ENCODE measurements around the gene NAV3.

Gene NAV3

DNA sequence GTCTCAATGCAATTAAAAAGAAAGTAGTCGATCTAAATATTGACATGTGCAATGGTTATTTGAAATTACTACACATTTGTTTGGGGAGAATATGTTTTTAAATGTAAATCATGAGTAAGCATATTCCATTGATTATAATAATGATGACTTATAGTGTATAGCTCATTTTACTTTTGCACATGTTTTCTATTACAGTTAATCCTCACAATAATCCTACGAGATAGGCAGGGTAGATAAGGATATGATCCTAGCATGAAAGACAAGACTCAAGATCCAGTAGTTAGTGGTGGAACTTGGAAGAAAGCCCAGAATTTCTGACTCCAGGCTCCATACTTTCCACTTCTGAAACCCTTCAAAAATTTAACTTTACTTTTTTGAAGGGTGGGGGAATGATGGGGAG, 94.0 kb downstream of the NAV3 start:
- TF ChIP-seq YY1 (IDR thresholded peaks at IDR 0.05; ENCODE audit: insufficient read depth, insufficient read length) (no peak), SUZ12 (IDR thresholded peaks at IDR 0.05; ENCODE audit: extremely low read depth, insufficient read depth, insufficient read length) (no peak), ZNF274 (IDR thresholded peaks at IDR 0.05; ENCODE audit: low read depth, low read length) (no peak)
- Histone ChIP-seq H3K4me1 (ENCODE audit: insufficient read depth, insufficient read length) (no peaks in the 10 kb centered on the region), H3K27me3 (ENCODE audit: insufficient read depth, insufficient read length) (no peaks in the 10 kb centered on the region), H3K9me3 (ENCODE audit: insufficient read depth, low read length) (no peaks in the 10 kb centered on the region), H3K36me3 (ENCODE audit: insufficient read depth, insufficient read length, low read length) (no peaks in the 10 kb centered on the region), H3K9ac (ENCODE audit: insufficient read length, low read depth) (no peak overlapping the region), H3K4me3 (ENCODE audit: insufficient read length, low read depth) (no peak overlapping the region)
- DNase-seq (ENCODE audit: low read depth, low spot score), result no peak

DNA sequence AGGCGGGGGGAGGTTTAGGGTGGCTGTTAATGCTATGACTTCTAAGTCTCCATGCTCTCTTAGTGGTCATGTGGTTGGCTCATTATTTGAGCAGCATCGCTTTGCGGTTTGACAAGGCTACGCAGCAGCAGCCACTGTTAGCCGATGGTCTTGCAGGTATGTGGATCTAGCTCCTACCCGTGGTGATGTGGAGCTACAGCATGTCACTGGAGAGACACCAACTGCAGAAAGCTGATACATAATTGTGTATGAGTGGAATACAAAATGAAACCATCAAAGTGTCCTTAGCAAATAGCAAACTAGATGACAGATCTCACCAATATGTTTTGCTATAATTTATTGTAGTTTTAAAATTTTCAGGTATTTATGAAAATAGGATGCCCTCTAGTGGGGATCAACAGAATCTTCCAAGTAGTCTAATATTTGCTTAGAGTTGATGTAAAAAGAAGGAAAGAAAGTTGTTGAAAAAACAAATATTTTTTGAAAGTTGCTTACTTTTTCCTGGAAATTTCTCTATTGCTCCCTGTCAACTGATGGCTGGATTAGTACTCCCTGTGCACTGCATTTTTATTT, 94.9 kb downstream of the NAV3 start:
- peak; percentile 77 for DNase-seq (ENCODE audit: low read depth, low spot score)
- no peaks in the 10 kb centered on the region for H3K27me3 ChIP-seq (ENCODE audit: insufficient read depth, insufficient read length)
- H3K4me1 ChIP-seq (ENCODE audit: insufficient read depth, insufficient read length), result no peaks in the 10 kb centered on the region
- no peaks in the 10 kb centered on the region for H3K9me3 ChIP-seq (ENCODE audit: insufficient read depth, low read length)
- TF ChIP-seq SUZ12 (IDR thresholded peaks at IDR 0.05; ENCODE audit: extremely low read depth, insufficient read depth, insufficient read length) (no peak), YY1 (IDR thresholded peaks at IDR 0.05; ENCODE audit: insufficient read depth, insufficient read length) (no peak), ZNF274 (IDR thresholded peaks at IDR 0.05; ENCODE audit: low read depth, low read length) (no peak)
- no peak overlapping the region for H3K9ac ChIP-seq (ENCODE audit: insufficient read length, low read depth)
- no peak overlapping the region for H3K4me3 ChIP-seq (ENCODE audit: insufficient read length, low read depth)
- no peaks in the 10 kb centered on the region for H3K36me3 ChIP-seq (ENCODE audit: insufficient read depth, insufficient read length, low read length)

DNA sequence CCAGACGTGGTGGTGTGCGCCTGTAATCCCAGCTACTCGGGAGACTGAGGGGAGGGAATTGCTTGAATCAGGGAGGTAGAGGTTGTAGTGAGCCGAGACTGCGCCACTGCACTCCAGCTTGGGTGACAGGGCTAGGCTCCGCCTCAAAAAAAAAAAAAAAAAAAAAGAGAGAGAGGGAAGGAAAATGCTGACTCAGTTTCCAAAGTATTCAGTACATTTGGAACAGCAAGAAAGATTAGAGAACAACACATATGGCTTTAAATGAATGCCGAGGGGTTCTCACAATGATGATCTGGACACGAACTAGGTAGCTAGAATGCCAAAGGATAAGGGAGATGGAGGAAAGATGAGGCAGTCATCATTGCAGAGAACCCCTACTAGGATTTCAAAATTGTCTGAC, 97.4 kb downstream of the NAV3 start:
- H3K4me1 ChIP-seq (ENCODE audit: insufficient read depth, insufficient read length), result no peaks in the 10 kb centered on the region
- H3K9me3 ChIP-seq (ENCODE audit: insufficient read depth, low read length), result no peaks in the 10 kb centered on the region
- H3K36me3 ChIP-seq (ENCODE audit: insufficient read depth, insufficient read length, low read length), result no peaks in the 10 kb centered on the region
- no peak overlapping the region for H3K4me3 ChIP-seq (ENCODE audit: insufficient read length, low read depth)
- TF ChIP-seq YY1 (IDR thresholded peaks at IDR 0.05; ENCODE audit: insufficient read depth, insufficient read length), result no peak
- TF ChIP-seq ZNF274 (IDR thresholded peaks at IDR 0.05; ENCODE audit: low read depth, low read length), result no peak
- no peak for TF ChIP-seq SUZ12 (IDR thresholded peaks at IDR 0.05; ENCODE audit: extremely low read depth, insufficient read depth, insufficient read length)
- DNase-seq (ENCODE audit: low read depth, low spot score), result no peak
- no peaks in the 10 kb centered on the region for H3K27me3 ChIP-seq (ENCODE audit: insufficient read depth, insufficient read length)
- no peak overlapping the region for H3K9ac ChIP-seq (ENCODE audit: insufficient read length, low read depth)

DNA sequence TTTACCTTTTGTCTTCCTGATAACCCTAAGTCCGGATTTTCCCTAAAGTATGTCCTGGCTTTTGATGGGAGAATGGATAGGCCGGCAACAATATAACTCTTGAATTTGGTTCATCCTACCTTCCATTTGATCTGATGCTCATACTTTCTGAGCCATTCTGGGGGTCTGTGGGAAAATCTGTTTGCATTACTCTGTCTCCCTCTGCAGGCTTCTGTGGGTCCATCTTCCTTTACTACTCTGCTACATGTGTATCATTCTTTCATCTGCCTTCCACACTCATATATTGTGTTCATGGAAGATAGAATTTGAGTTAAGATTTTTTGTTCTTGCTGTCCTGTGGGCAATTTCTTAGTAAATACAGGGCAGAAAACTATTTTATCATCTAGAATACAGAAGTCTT, 101.5 kb downstream of the NAV3 start:
- no peaks in the 10 kb centered on the region for H3K36me3 ChIP-seq (ENCODE audit: insufficient read depth, insufficient read length, low read length)
- no peaks in the 10 kb centered on the region for H3K9me3 ChIP-seq (ENCODE audit: insufficient read depth, low read length)
- TF ChIP-seq YY1 (IDR thresholded peaks at IDR 0.05; ENCODE audit: insufficient read depth, insufficient read length) (no peak), ZNF274 (IDR thresholded peaks at IDR 0.05; ENCODE audit: low read depth, low read length) (no peak), SUZ12 (IDR thresholded peaks at IDR 0.05; ENCODE audit: extremely low read depth, insufficient read depth, insufficient read length) (no peak)
- H3K27me3 ChIP-seq (ENCODE audit: insufficient read depth, insufficient read length), result no peaks in the 10 kb centered on the region
- no peaks in the 10 kb centered on the region for H3K4me1 ChIP-seq (ENCODE audit: insufficient read depth, insufficient read length)
- H3K9ac ChIP-seq (ENCODE audit: insufficient read length, low read depth), result no peak overlapping the region
- no peak for DNase-seq (ENCODE audit: low read depth, low spot score)
- H3K4me3 ChIP-seq (ENCODE audit: insufficient read length, low read depth), result no peak overlapping the region

DNA sequence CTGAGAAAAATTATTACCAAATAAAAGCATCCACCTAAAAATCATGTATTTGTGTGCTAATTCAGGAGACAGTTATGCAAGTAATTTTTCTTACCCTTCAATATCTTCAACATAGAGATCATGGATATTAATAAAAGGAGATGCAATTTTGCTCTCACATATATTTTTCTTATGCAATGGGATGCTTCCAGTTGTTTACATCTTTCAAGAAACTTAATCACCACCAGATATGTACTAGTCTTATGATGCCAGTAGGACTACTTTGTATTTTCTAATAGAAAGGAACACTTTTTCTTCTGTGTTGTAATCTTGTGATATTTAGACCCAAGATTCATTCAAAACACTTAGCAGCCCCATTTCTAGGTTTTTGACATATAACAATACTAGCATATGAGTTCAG, 107.6 kb downstream of the NAV3 start:
- DNase-seq (ENCODE audit: low read depth, low spot score), result no peak
- no peaks in the 10 kb centered on the region for H3K36me3 ChIP-seq (ENCODE audit: insufficient read depth, insufficient read length, low read length)
- no peak overlapping the region for H3K9ac ChIP-seq (ENCODE audit: insufficient read length, low read depth)
- no peaks in the 10 kb centered on the region for H3K9me3 ChIP-seq (ENCODE audit: insufficient read depth, low read length)
- TF ChIP-seq ZNF274 (IDR thresholded peaks at IDR 0.05; ENCODE audit: low read depth, low read length) (no peak), SUZ12 (IDR thresholded peaks at IDR 0.05; ENCODE audit: extremely low read depth, insufficient read depth, insufficient read length) (no peak), YY1 (IDR thresholded peaks at IDR 0.05; ENCODE audit: insufficient read depth, insufficient read length) (no peak)
- no peak overlapping the region for H3K4me3 ChIP-seq (ENCODE audit: insufficient read length, low read depth)
- no peaks in the 10 kb centered on the region for H3K4me1 ChIP-seq (ENCODE audit: insufficient read depth, insufficient read length)
- no peaks in the 10 kb centered on the region for H3K27me3 ChIP-seq (ENCODE audit: insufficient read depth, insufficient read length)

DNA sequence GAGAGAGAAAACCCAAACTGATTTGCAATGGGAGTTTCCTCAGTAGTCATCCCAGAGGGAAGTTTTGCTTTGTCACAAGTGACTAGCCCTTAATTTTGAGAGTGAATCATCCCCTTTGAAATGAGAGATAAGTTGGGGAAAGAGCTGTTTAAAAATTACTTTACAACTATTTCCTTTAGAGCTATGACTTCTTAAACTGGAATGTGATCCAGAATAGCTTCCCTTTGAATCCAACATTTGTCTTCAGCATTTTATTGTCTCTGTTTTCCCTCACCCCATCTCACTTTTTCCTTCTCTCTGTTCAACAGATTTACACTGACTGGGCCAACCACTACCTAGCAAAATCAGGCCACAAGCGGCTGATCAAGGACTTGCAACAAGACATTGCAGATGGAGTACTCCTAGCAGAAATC, 109.3 kb downstream of the NAV3 start:
- H3K27me3 ChIP-seq (ENCODE audit: insufficient read depth, insufficient read length), result no peaks in the 10 kb centered on the region
- no peak for TF ChIP-seq YY1 (IDR thresholded peaks at IDR 0.05; ENCODE audit: insufficient read depth, insufficient read length)
- TF ChIP-seq SUZ12 (IDR thresholded peaks at IDR 0.05; ENCODE audit: extremely low read depth, insufficient read depth, insufficient read length), result no peak
- TF ChIP-seq ZNF274 (IDR thresholded peaks at IDR 0.05; ENCODE audit: low read depth, low read length), result no peak
- DNase-seq (ENCODE audit: low read depth, low spot score), result no peak
- no peaks in the 10 kb centered on the region for H3K9me3 ChIP-seq (ENCODE audit: insufficient read depth, low read length)
- peaks cover 2% of the 10 kb centered on the region for H3K36me3 ChIP-seq (ENCODE audit: insufficient read depth, insufficient read length, low read length)
- no peak overlapping the region for H3K4me3 ChIP-seq (ENCODE audit: insufficient read length, low read depth)
- H3K4me1 ChIP-seq (ENCODE audit: insufficient read depth, insufficient read length), result no peaks in the 10 kb centered on the region
- H3K9ac ChIP-seq (ENCODE audit: insufficient read length, low read depth), result no peak overlapping the region

DNA sequence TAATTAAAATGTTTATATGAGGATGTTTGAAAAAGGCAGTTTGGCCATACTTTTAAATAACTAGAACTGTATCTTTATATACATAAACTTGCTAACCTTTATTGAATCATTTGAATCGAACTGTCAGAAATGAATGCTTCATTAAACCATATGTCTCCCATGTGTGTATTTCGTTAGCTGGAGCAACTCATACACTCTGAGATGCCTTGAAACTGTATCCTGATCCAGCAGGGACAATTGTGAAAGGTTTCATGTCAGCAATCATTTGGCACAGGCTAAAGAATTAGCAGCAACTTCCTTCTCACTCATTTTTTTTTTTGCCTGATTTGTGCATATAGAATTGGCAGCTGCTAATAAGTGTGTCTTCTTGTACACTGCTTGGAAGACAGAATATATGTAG, 109.9 kb downstream of the NAV3 start:
- Histone ChIP-seq H3K27me3 (ENCODE audit: insufficient read depth, insufficient read length) (no peaks in the 10 kb centered on the region), H3K36me3 (ENCODE audit: insufficient read depth, insufficient read length, low read length) (peaks cover 2% of the 10 kb centered on the region), H3K9ac (ENCODE audit: insufficient read length, low read depth) (no peak overlapping the region), H3K4me3 (ENCODE audit: insufficient read length, low read depth) (no peak overlapping the region), H3K9me3 (ENCODE audit: insufficient read depth, low read length) (no peaks in the 10 kb centered on the region), H3K4me1 (ENCODE audit: insufficient read depth, insufficient read length) (no peaks in the 10 kb centered on the region)
- TF ChIP-seq ZNF274 (IDR thresholded peaks at IDR 0.05; ENCODE audit: low read depth, low read length) (no peak), SUZ12 (IDR thresholded peaks at IDR 0.05; ENCODE audit: extremely low read depth, insufficient read depth, insufficient read length) (no peak), YY1 (IDR thresholded peaks at IDR 0.05; ENCODE audit: insufficient read depth, insufficient read length) (no peak)
- no peak for DNase-seq (ENCODE audit: low read depth, low spot score)

All from NT2/D1 (cell line).